Panc1 (cell line): ENCODE measurements around the gene QRFP. TPM values are rescaled to one million over a fixed set of nuclear protein-coding genes. Genes with fewer than 3 reads are reported as not detected.

ENCODE experiments used
- ATAC-seq: fragments of 200-7000 bp; cut with Tn5 transposase; 2 replicates; pipeline ENCODE4 v1.9.1; 2020; ENCODE audit warnings: mild to moderate bottlenecking, moderate library complexity
- BruUV-seq: library from RNA; stranded (reverse); fragments of 400-500 nt; replicated peaks from 2 replicates; lab custom pipeline; 2021; lab: Mats Ljungman, UMichigan
- CTCF ChIA-PET: fragments of 300-600 bp; sonication (Branson Sonifier 250); formaldehyde crosslinking; loops from one replicate; lab custom pipeline; 2022; ENCODE audit warnings: antibody characterized with exemption; lab: Charles Lee
- POLR2A ChIA-PET: fragments of 300-600 bp; sonication (Branson Sonifier 250); formaldehyde crosslinking; loops from one replicate; lab custom pipeline; 2022; ENCODE audit warnings: antibody characterized with exemption; lab: Charles Lee
- DNase-seq: peaks from one replicate; pipeline ENCODE4 v3.0.0-alpha.2; 2010; ENCODE audit warnings: low read depth, low spot score
- H3K27ac ChIP-seq: 2 replicates; pipeline ENCODE4 v1.5.1; 2011; ENCODE audit warnings: mild to moderate bottlenecking, low read length, inconsistent platforms
- H3K27me3 ChIP-seq: fragments of 200-500 bp; sonication (Bioruptor generic); 2 replicates; pipeline ENCODE4 v1.6.0; 2014; ENCODE audit warnings: low read length, inconsistent platforms; ENCODE audit not compliant: control insufficient read depth, insufficient read depth
- H3K36me3 ChIP-seq: fragments of 200-500 bp; sonication (Bioruptor generic); 2 replicates; pipeline ENCODE4 v1.5.1; 2014; ENCODE audit warnings: inconsistent platforms, mild to moderate bottlenecking, low read length, moderate library complexity; ENCODE audit not compliant: control insufficient read depth, insufficient read depth
- H3K4me1 ChIP-seq: 2 replicates; pipeline ENCODE4 v1.5.1; 2011; ENCODE audit warnings: inconsistent platforms, mild to moderate bottlenecking, low read length, moderate library complexity; ENCODE audit not compliant: control insufficient read depth, insufficient read depth
- H3K4me3 ChIP-seq, 2 experiments: 2 replicates each; pipeline ENCODE4 v1.5.1; 2011 to 2012; ENCODE audit warnings: low read depth in 2 of 2, low read length in 2 of 2, mild to moderate bottlenecking in 2 of 2, inconsistent platforms in 1 of 2, moderate library complexity in 1 of 2
- H3K9me3 ChIP-seq: fragments of 200-500 bp; sonication (Bioruptor generic); 2 replicates; pipeline ENCODE4 v1.5.1; 2014; ENCODE audit warnings: low read depth, mild to moderate bottlenecking, inconsistent platforms, low read length, moderate library complexity; ENCODE audit not compliant: control insufficient read depth, insufficient read depth
- POLR2AphosphoS5 ChIP-seq: IDR thresholded peaks from 2 replicates; pipeline ENCODE4 v1.6.1; 2012; ENCODE audit warnings: mild to moderate bottlenecking, low read depth, low read length, moderate library complexity
- SIN3A ChIP-seq: IDR thresholded peaks from 2 replicates; pipeline ENCODE4 v1.6.1; 2012; ENCODE audit warnings: low read depth, mild to moderate bottlenecking, low read length, moderate library complexity, borderline replicate concordance; ENCODE audit not compliant: insufficient read depth
- TCF7L2 ChIP-seq: IDR thresholded peaks from 2 replicates; pipeline ENCODE4 v1.6.1; 2011; ENCODE audit warnings: mild to moderate bottlenecking, low read depth, low read length, inconsistent platforms
- in situ Hi-C: cut with HindIII; loops from 2 replicates; pipeline ENCODE4 v1.10.0; 2016; ENCODE audit warnings: low sequenced_read_pairs, low pct_unique_long_range_greater_than_20kb
- intact Hi-C: fragments of 100-400 bp; cut with micrococcal nuclease; formaldehyde crosslinking; loops from one replicate; pipeline ENCODE4 v1.10.0; 2022; ENCODE audit not compliant: unreplicated experiment
- total RNA-seq: library from RNA; stranded (reverse); gene quantifications from one replicate; pipeline ENCODE4 v1.2.1, GENCODE V29; 2021; ENCODE audit not compliant: unreplicated experiment
- TF ChIP-seq, protein P1 (sequence below), 2 experiments: IDR thresholded peaks; 2 replicates each; pipeline ENCODE4 v1.6.1; 2011 to 2012; ENCODE audit warnings: low read depth in 2 of 2, control low read depth in 1 of 2, low read length in 1 of 2, mild to moderate bottlenecking in 1 of 2, moderate library complexity in 1 of 2; ENCODE audit not compliant: insufficient read depth in 1 of 2
- TF ChIP-seq, protein P2 (sequence below): fragments of 450-650 bp; IDR thresholded peaks from 2 replicates; pipeline ENCODE4 v1.5.1; 2017; ENCODE audit warnings: mild to moderate bottlenecking

The QRFP gene
- total RNA-seq, 1 experiment from 2014 or later, result not detected

DNA sequence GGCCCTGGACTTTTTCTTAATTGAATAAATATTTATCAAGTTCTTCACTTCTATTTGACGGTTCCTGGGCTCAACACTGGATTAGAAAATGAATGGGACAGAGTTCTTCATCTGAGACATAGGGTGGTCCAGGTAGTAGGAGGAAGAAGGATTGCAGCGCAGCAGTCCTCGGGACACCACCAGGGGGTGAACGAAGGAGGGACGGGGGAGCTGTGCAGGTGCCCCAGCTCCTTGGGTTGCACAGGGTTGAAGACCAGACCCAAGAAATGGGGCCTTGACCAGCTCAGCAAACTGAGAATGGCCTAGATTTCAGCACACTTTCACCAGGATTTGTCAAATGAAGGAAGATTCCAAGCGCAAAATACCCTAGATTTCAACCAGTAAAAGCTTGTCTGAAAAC, 32.1 kb downstream of the QRFP start:
- CTCF ChIA-PET, result no interaction called here
- peaks cover 8% of the 10 kb centered on the region for H3K4me1 ChIP-seq
- POLR2A ChIA-PET, result no interaction called here
- H3K9me3 ChIP-seq, result no peaks in the 10 kb centered on the region
- ATAC-seq (no peak), DNase-seq (no peak)
- TF ChIP-seq, protein P1, sequence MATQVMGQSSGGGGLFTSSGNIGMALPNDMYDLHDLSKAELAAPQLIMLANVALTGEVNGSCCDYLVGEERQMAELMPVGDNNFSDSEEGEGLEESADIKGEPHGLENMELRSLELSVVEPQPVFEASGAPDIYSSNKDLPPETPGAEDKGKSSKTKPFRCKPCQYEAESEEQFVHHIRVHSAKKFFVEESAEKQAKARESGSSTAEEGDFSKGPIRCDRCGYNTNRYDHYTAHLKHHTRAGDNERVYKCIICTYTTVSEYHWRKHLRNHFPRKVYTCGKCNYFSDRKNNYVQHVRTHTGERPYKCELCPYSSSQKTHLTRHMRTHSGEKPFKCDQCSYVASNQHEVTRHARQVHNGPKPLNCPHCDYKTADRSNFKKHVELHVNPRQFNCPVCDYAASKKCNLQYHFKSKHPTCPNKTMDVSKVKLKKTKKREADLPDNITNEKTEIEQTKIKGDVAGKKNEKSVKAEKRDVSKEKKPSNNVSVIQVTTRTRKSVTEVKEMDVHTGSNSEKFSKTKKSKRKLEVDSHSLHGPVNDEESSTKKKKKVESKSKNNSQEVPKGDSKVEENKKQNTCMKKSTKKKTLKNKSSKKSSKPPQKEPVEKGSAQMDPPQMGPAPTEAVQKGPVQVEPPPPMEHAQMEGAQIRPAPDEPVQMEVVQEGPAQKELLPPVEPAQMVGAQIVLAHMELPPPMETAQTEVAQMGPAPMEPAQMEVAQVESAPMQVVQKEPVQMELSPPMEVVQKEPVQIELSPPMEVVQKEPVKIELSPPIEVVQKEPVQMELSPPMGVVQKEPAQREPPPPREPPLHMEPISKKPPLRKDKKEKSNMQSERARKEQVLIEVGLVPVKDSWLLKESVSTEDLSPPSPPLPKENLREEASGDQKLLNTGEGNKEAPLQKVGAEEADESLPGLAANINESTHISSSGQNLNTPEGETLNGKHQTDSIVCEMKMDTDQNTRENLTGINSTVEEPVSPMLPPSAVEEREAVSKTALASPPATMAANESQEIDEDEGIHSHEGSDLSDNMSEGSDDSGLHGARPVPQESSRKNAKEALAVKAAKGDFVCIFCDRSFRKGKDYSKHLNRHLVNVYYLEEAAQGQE (IDR thresholded peaks at IDR 0.05; ENCODE audit: insufficient read depth in 1 of 2, low read depth in 2 of 2, low read length in 1 of 2), result no peak
- no peaks in the 10 kb centered on the region for H3K27me3 ChIP-seq
- no TSS peak for BruUV-seq
- no peaks in the 10 kb centered on the region for H3K36me3 ChIP-seq
- H3K4me3 ChIP-seq, result no peak overlapping the region
- H3K27ac ChIP-seq, result no peak overlapping the region
- in situ Hi-C loops, result no loop called here
- intact Hi-C loops, result no loop called here

DNA sequence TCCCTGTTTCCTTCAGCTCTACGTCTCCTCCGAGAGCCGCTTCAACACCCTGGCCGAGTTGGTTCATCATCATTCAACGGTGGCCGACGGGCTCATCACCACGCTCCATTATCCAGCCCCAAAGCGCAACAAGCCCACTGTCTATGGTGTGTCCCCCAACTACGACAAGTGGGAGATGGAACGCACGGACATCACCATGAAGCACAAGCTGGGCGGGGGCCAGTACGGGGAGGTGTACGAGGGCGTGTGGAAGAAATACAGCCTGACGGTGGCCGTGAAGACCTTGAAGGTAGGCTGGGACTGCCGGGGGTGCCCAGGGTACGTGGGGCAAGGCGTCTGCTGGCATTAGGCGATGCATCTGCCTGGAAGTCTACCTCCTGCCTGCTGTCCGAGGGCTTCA, 33.9 kb downstream of the QRFP start:
- no peaks in the 10 kb centered on the region for H3K9me3 ChIP-seq
- peaks cover 8% of the 10 kb centered on the region for H3K4me1 ChIP-seq
- H3K4me3 ChIP-seq, result no peak overlapping the region
- TF ChIP-seq, protein P1 (IDR thresholded peaks at IDR 0.05; ENCODE audit: insufficient read depth in 1 of 2, low read depth in 2 of 2, low read length in 1 of 2), result no peak
- TF ChIP-seq SIN3A (no peak), TCF7L2 (no peak), POLR2AphosphoS5 (no peak)
- TF ChIP-seq, protein P2, sequence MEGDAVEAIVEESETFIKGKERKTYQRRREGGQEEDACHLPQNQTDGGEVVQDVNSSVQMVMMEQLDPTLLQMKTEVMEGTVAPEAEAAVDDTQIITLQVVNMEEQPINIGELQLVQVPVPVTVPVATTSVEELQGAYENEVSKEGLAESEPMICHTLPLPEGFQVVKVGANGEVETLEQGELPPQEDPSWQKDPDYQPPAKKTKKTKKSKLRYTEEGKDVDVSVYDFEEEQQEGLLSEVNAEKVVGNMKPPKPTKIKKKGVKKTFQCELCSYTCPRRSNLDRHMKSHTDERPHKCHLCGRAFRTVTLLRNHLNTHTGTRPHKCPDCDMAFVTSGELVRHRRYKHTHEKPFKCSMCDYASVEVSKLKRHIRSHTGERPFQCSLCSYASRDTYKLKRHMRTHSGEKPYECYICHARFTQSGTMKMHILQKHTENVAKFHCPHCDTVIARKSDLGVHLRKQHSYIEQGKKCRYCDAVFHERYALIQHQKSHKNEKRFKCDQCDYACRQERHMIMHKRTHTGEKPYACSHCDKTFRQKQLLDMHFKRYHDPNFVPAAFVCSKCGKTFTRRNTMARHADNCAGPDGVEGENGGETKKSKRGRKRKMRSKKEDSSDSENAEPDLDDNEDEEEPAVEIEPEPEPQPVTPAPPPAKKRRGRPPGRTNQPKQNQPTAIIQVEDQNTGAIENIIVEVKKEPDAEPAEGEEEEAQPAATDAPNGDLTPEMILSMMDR, result no peak
- H3K27ac ChIP-seq, result no peak overlapping the region
- intact Hi-C loops, result loop anchor here (2.0 kb wide), 1 partner anchor 92 kb away; no protein-coding TSS in a partner anchor
- BruUV-seq, result no TSS peak
- ChIA-PET POLR2A (no interaction called here), CTCF (no interaction called here)
- no peaks in the 10 kb centered on the region for H3K27me3 ChIP-seq
- no peak for DNase-seq
- ATAC-seq, result no peak
- no peaks in the 10 kb centered on the region for H3K36me3 ChIP-seq
- in situ Hi-C loops, result no loop called here
